Fibroblast of skin of left biceps (primary cell): ENCODE data around the gene RUFY3.
"Not testable (repeated sequence)": the region's sequence is repeated elsewhere in the genome, so short reads cannot be mapped to it uniquely, and the experiment has no call there.

Experiments used
- DNase-seq, 2 experiments: peaks; one replicate each; pipeline ENCODE4 v3.0.0-alpha.2; 2013; ENCODE audit warnings: low read depth in 2 of 2

The RUFY3 gene

GRCh38 chr4:70705183-70706043 is 16.4 kb upstream of the RUFY3 start:
- DNase-seq: no peak

GRCh38 chr4:70706044-70706461 is 15.7 kb upstream of the RUFY3 start:
- no peak for DNase-seq

- no peak for DNase-seq
Observed at GRCh38 chr4:70706516-70706915, 15.2 kb upstream of the RUFY3 start.

GRCh38 chr4:70709611-70710205 is 12.1 kb upstream of the RUFY3 start:
- DNase-seq: no peak

- DNase-seq: no peak
Observed at GRCh38 chr4:70711599-70711998, 10.2 kb upstream of the RUFY3 start.

- DNase-seq: no peak
Observed at GRCh38 chr4:70712150-70712549, 9.6 kb upstream of the RUFY3 start.

GRCh38 chr4:70712604-70713452 is 8.9 kb upstream of the RUFY3 start:
- no peak for DNase-seq

- no peak for DNase-seq
Observed at GRCh38 chr4:70713453-70714078, 8.2 kb upstream of the RUFY3 start.

GRCh38 chr4:70714079-70714887 is 7.5 kb upstream of the RUFY3 start:
- no peak for DNase-seq

- no peak for DNase-seq
Observed at GRCh38 chr4:70715097-70715496, 6.7 kb upstream of the RUFY3 start.

GRCh38 chr4:70718811-70719604 is 2.8 kb upstream of the RUFY3 start:
- no peak for DNase-seq

- DNase-seq: no peak
Observed at GRCh38 chr4:70722199-70722791, 531 bp downstream of the RUFY3 start.

- DNase-seq: no peak
Observed at GRCh38 chr4:70724463-70724862, 2.7 kb downstream of the RUFY3 start.

- DNase-seq: no peak
Observed at GRCh38 chr4:70725633-70726032, 3.9 kb downstream of the RUFY3 start.

GRCh38 chr4:70726515-70726914 is 4.8 kb downstream of the RUFY3 start:
- DNase-seq: not testable (repeated sequence)

- no peak for DNase-seq
Observed at GRCh38 chr4:70728091-70728490, 6.3 kb downstream of the RUFY3 start.

GRCh38 chr4:70732878-70733277 is 11.1 kb downstream of the RUFY3 start:
- DNase-seq: not testable (repeated sequence)

GRCh38 chr4:70734168-70734954 is 12.6 kb downstream of the RUFY3 start:
- DNase-seq: no peak

- DNase-seq: no peak
Observed at GRCh38 chr4:70734971-70735370, 13.2 kb downstream of the RUFY3 start.
